Stomach (tissue), 4 donors: Measurements from ENCODE around the gene IGFBP3.

ENCODE experiments used
- CTCF ChIP-seq, 7 experiments: fragments of 450-650 bp in 4 of 7; fragments of 200-600 bp in 3 of 7; sonication (generic) in 3 of 7; IDR thresholded peaks; one replicate each; pipeline ENCODE4 v1.5.1; 2016 to 2019; ENCODE audit warnings: antibody characterized with exemption in 7 of 7, control low read depth in 2 of 7, mild to moderate bottlenecking in 1 of 7
- EP300 ChIP-seq: sonication (generic); formaldehyde crosslinking; IDR thresholded peaks from one replicate; pipeline ENCODE4 v1.6.1; 2017; ENCODE audit warnings: antibody characterized with exemption
- POLR2A ChIP-seq, 4 donors: fragments of 450-650 bp; IDR thresholded peaks; one replicate each; pipeline ENCODE4 v1.6.1; 2016; ENCODE audit warnings: antibody characterized with exemption in 4 of 4, control low read depth in 2 of 4, mild to moderate bottlenecking in 1 of 4, moderate library complexity in 1 of 4
- POLR2AphosphoS5 ChIP-seq, 3 donors: sonication (generic); formaldehyde crosslinking; IDR thresholded peaks; one replicate each; pipeline ENCODE4 v1.6.1; 2016; ENCODE audit warnings: antibody characterized with exemption in 3 of 3

GRCh38 chr7:45869426-45869825, 51.6 kb downstream of the IGFBP3 start:
- no peak for TF ChIP-seq POLR2A (IDR thresholded peaks at IDR 0.05)
- TF ChIP-seq CTCF (IDR thresholded peaks at IDR 0.05) = no peak
- no peak for TF ChIP-seq POLR2AphosphoS5 (IDR thresholded peaks at IDR 0.05)
- no peak for TF ChIP-seq EP300
